Measurements from ENCODE around the gene TMPRSS2. TPM values are rescaled to one million over a fixed set of nuclear protein-coding genes. Genes with fewer than 3 reads are reported as not detected.

Gene TMPRSS2
- total RNA-seq, 1 donor from 2014 or later = 0.12 TPM

GRCh38 chr21:41499920-41500319, 8.0 kb downstream of the TMPRSS2 start:
- Mint-ChIP-seq H3K4me1 (ENCODE audit: low read depth) (no peaks in the 10 kb centered on the region), H3K4me3 (ENCODE audit: unreplicated experiment) (no peak overlapping the region), H3K27me3 (ENCODE audit: low read depth) (peaks cover 43% of the 10 kb centered on the region), H3K27ac (ENCODE audit: unreplicated experiment) (no peak overlapping the region), H3K36me3 (ENCODE audit: low read depth) (no peaks in the 10 kb centered on the region), H3K9me3 (ENCODE audit: low read depth) (no peaks in the 10 kb centered on the region)
- DNase-seq (ENCODE audit: low spot score) = no peak
- no peak for TF ChIP-seq CTCF (IDR thresholded peaks at IDR 0.05)

GRCh38 chr21:41497788-41498187, 10.2 kb downstream of the TMPRSS2 start:
- H3K36me3 Mint-ChIP-seq (ENCODE audit: low read depth) = peaks cover 3% of the 10 kb centered on the region
- no peak for DNase-seq (ENCODE audit: low spot score)
- H3K4me3 Mint-ChIP-seq (ENCODE audit: unreplicated experiment) = no peak overlapping the region
- peaks cover 36% of the 10 kb centered on the region for H3K27me3 Mint-ChIP-seq (ENCODE audit: low read depth)
- H3K9me3 Mint-ChIP-seq (ENCODE audit: low read depth) = no peaks in the 10 kb centered on the region
- no peaks in the 10 kb centered on the region for H3K4me1 Mint-ChIP-seq (ENCODE audit: low read depth)
- no peak overlapping the region for H3K27ac Mint-ChIP-seq (ENCODE audit: unreplicated experiment)
- TF ChIP-seq CTCF (IDR thresholded peaks at IDR 0.05) = no peak

- no peak for TF ChIP-seq CTCF (IDR thresholded peaks at IDR 0.05)
- H3K27ac Mint-ChIP-seq (ENCODE audit: unreplicated experiment) = no peak overlapping the region
- no peaks in the 10 kb centered on the region for H3K4me1 Mint-ChIP-seq (ENCODE audit: low read depth)
- H3K36me3 Mint-ChIP-seq (ENCODE audit: low read depth) = peaks cover 3% of the 10 kb centered on the region
- no peak overlapping the region for H3K4me3 Mint-ChIP-seq (ENCODE audit: unreplicated experiment)
- DNase-seq (ENCODE audit: low spot score) = no peak
- H3K9me3 Mint-ChIP-seq (ENCODE audit: low read depth) = no peaks in the 10 kb centered on the region
- H3K27me3 Mint-ChIP-seq (ENCODE audit: low read depth) = peaks cover 33% of the 10 kb centered on the region
Measured at GRCh38 chr21:41497008-41497407, 10.9 kb downstream of the TMPRSS2 start.

- Mint-ChIP-seq H3K27ac (ENCODE audit: unreplicated experiment) (no peak overlapping the region), H3K4me1 (ENCODE audit: low read depth) (no peaks in the 10 kb centered on the region)
Measured at GRCh38 chr21:41494242-41494641, 13.7 kb downstream of the TMPRSS2 start.

GRCh38 chr21:41491412-41491811, 16.5 kb downstream of the TMPRSS2 start:
- Mint-ChIP-seq H3K27ac (ENCODE audit: unreplicated experiment) (no peak overlapping the region), H3K36me3 (ENCODE audit: low read depth) (peaks cover 3% of the 10 kb centered on the region), H3K4me1 (ENCODE audit: low read depth) (peaks cover 12% of the 10 kb centered on the region), H3K4me3 (ENCODE audit: unreplicated experiment) (no peak overlapping the region), H3K9me3 (ENCODE audit: low read depth) (no peaks in the 10 kb centered on the region), H3K27me3 (ENCODE audit: low read depth) (peaks cover 7% of the 10 kb centered on the region)
- no peak for TF ChIP-seq CTCF (IDR thresholded peaks at IDR 0.05)
- no peak for DNase-seq (ENCODE audit: low spot score)

More at GRCh38 chr21:41494242-41494641, 13.7 kb downstream of the TMPRSS2 start:
- no peaks in the 10 kb centered on the region for H3K9me3 Mint-ChIP-seq (ENCODE audit: low read depth)
- H3K4me3 Mint-ChIP-seq (ENCODE audit: unreplicated experiment) = no peak overlapping the region
- peaks cover 18% of the 10 kb centered on the region for H3K27me3 Mint-ChIP-seq (ENCODE audit: low read depth)
- TF ChIP-seq CTCF (IDR thresholded peaks at IDR 0.05) = no peak
- peaks cover 3% of the 10 kb centered on the region for H3K36me3 Mint-ChIP-seq (ENCODE audit: low read depth)
- no peak for DNase-seq (ENCODE audit: low spot score)
